Uterus (tissue), 4 donors: ENCODE data around the gene CD9. TPM values are rescaled to one million over a fixed set of nuclear protein-coding genes. Genes with fewer than 3 reads are reported as not detected.

Source experiments
- DNase-seq, 2 donors: peaks; one replicate each; pipeline ENCODE4 v3.0.0-alpha.2; 2019 to 2020
- H3K27ac ChIP-seq, 2 donors: fragments of 200-600 bp; sonication (generic); 1 replicate in 1 of 2; 2 replicates in 1 of 2; pipeline ENCODE4 v1.5.1; 2016 to 2018
- H3K27me3 ChIP-seq, 2 donors: fragments of 200-600 bp; sonication (generic); one replicate each; pipeline ENCODE4 v1.5.1; 2018 to 2019; ENCODE audit warnings: control low read depth in 1 of 2
- H3K36me3 ChIP-seq, 2 donors: fragments of 200-600 bp; sonication (generic); one replicate each; pipeline ENCODE4 v1.5.1; 2019; ENCODE audit warnings: control low read depth in 1 of 2
- H3K4me1 ChIP-seq, 2 donors: fragments of 200-600 bp; sonication (generic); one replicate each; pipeline ENCODE4 v1.5.1; 2018 to 2019; ENCODE audit warnings: control low read depth in 1 of 2
- H3K4me3 ChIP-seq, 2 donors: fragments of 200-600 bp; sonication (generic); 1 replicate in 1 of 2; 2 replicates in 1 of 2; pipeline ENCODE4 v1.5.1; 2018 to 2019; ENCODE audit warnings: mild to moderate bottlenecking in 1 of 2
- H3K9me3 ChIP-seq, 2 donors: fragments of 200-600 bp; sonication (generic); one replicate each; pipeline ENCODE4 v1.5.1; 2019; ENCODE audit warnings: control low read depth in 1 of 2
- POLR2A ChIP-seq, 2 donors: fragments of 450-650 bp; IDR thresholded peaks; one replicate each; pipeline ENCODE4 v1.6.1; 2016; ENCODE audit warnings: antibody characterized with exemption in 2 of 2, mild to moderate bottlenecking in 1 of 2, moderate library complexity in 1 of 2
- intact Hi-C: fragments of 100-400 bp; cut with DNase I; formaldehyde crosslinking; loops from one replicate; pipeline ENCODE4 v1.15.1; 2023; ENCODE audit warnings: low total_unique reads
- total RNA-seq, 4 donors: library from RNA; depleted of rRNA in 3 of 4; stranded (reverse); fragments of >200 nt in 3 of 4; gene quantifications; one replicate each; pipeline versions ENCODE4 v1.1.0 to v1.2.4, GENCODE V29; 2014 to 2023
- TF ChIP-seq, protein P1 (sequence below), 4 experiments: fragments of 200-600 bp in 2 of 4; fragments of 450-650 bp in 2 of 4; sonication (generic) in 2 of 4; IDR thresholded peaks; one replicate each; pipeline ENCODE4 v1.5.1; 2016 to 2019; ENCODE audit warnings: antibody characterized with exemption in 4 of 4, mild to moderate bottlenecking in 2 of 4, moderate library complexity in 1 of 4
- donor health status: DM: yes; HTN: yes; CAD: no.

Gene CD9
- total RNA-seq, 4 donors from 2014 or later, result 161 to 275 (median 207) TPM

DNA sequence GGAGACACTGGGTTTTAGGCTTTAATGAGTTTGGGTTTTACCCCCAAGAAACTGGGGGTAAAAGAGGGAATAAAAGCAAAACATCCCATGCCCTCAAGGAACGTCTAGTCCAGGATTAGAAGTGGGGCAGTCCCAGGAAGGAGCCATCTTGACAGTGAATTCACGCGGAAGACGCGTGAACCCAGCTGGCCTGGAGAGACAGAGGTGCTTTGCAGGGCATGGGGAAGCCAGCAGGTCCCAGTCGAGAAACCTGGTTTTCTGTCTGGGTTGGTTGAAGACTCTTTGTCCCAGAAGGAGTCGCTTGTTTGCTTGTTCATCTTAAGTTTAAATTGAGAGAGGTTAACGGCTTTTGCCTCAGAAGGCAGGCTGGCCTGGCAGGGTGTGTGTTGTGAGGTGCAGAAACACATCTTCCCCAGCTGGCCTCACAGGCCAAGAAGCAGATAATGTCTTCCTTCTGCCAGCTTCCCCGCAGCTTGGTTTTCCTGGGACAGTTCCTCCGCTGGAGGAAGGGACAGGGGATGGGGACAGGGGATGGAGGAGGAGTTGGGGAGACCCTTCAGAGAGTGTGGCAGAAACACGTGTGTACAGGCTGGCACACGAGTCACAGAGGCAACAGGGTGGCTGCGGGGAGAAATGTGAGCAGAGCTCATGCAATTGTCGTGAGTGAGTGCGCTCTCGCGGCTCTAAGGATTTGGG is 18.5 kb upstream of the CD9 start:
- intact Hi-C loops, result loop anchor here (10.0 kb wide), 1 partner anchor 117 kb away; no protein-coding TSS in a partner anchor
- peaks cover 10 to 24% of the 10 kb centered on the region in 2 donors for H3K4me1 ChIP-seq
- H3K4me3 ChIP-seq, result no peak overlapping the region
- no peaks in the 10 kb centered on the region for H3K9me3 ChIP-seq
- H3K36me3 ChIP-seq, result no peaks in the 10 kb centered on the region
- DNase-seq, result no peak
- peak overlapping the region; percentile 84 to 85 for H3K27ac ChIP-seq
- H3K27me3 ChIP-seq, result no peaks in the 10 kb centered on the region
- TF ChIP-seq, protein P1, sequence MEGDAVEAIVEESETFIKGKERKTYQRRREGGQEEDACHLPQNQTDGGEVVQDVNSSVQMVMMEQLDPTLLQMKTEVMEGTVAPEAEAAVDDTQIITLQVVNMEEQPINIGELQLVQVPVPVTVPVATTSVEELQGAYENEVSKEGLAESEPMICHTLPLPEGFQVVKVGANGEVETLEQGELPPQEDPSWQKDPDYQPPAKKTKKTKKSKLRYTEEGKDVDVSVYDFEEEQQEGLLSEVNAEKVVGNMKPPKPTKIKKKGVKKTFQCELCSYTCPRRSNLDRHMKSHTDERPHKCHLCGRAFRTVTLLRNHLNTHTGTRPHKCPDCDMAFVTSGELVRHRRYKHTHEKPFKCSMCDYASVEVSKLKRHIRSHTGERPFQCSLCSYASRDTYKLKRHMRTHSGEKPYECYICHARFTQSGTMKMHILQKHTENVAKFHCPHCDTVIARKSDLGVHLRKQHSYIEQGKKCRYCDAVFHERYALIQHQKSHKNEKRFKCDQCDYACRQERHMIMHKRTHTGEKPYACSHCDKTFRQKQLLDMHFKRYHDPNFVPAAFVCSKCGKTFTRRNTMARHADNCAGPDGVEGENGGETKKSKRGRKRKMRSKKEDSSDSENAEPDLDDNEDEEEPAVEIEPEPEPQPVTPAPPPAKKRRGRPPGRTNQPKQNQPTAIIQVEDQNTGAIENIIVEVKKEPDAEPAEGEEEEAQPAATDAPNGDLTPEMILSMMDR (IDR thresholded peaks at IDR 0.05), result no peak
- no peak for TF ChIP-seq POLR2A (IDR thresholded peaks at IDR 0.05)

DNA sequence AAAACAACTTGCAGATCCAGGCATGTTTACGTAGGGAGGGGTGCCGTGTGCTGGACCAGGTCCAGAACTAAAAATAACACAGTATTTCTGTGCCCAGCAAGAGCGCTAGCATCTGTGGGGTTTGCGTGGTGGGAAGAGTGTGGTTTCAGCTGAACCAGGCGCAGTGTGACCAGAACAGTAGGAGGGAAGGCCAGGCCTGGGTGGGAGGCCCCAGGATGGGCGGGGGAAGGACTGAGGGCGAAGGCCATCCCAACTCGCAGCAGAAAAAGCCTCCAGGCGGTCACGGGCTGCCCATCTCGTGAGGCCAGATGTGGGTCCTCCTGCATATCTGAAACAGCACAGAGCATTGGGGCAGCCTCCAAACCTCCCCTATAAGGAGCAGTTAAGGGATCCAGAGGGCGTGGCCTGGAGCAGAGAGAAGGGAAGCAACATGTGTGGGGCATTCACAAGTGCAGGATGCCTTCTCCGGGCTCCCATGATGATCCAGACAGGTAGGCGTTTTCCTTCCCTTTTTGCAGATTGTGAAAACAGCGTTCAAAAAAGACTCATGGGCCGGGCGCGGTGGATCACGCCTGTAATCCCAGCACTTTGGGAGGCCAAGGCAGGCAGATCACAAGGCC is 17.8 kb upstream of the CD9 start:
- H3K27ac ChIP-seq, result peak overlapping the region; percentile 84 to 85
- H3K4me1 ChIP-seq, result peaks cover 10 to 24% of the 10 kb centered on the region in 2 donors
- peak; percentile 70 to 85 for DNase-seq
- H3K4me3 ChIP-seq, result no peak overlapping the region
- no peaks in the 10 kb centered on the region for H3K9me3 ChIP-seq
- no peaks in the 10 kb centered on the region for H3K36me3 ChIP-seq
- H3K27me3 ChIP-seq, result no peaks in the 10 kb centered on the region
- no peak for TF ChIP-seq POLR2A (IDR thresholded peaks at IDR 0.05)
- TF ChIP-seq, protein P1 (IDR thresholded peaks at IDR 0.05), result no peak
- intact Hi-C loops, result loop anchor here (10.0 kb wide), 1 partner anchor 118 kb away; no protein-coding TSS in a partner anchor

DNA sequence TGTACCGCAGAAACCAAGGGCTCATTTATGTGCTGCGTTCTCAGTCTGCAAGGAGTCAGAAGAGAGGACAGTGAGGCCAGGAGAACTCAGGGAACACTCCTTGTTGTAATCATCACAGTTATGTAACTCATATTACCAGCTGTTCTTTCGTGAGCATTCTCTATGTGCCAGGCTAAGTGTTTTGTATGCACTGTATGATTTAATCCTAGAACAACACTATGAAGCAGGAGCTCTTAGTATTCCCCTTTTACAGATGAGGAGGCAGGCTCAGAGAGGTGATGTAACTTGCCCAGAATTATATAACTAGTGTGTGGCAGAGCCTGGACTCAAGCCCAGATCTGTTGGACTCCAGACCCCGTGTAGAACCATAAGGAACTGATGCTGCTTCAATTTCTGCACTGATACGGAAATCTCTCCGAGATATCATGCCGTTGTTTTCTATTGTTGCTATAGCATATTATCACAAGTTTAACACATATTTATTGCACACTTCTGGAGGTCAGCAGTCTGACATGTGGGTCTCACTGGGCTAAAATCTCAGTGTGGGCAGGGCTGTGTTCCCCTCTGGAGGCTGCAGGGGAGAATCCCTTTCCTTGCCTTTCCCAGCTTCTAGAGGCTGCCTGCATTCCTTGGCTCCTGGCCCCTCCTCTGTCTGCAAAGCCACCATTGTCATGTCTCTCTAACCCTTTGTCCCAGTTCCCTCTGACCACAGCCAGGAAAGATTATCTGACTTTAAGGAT is 16.3 kb upstream of the CD9 start:
- H3K4me3 ChIP-seq, result no peak overlapping the region
- no peaks in the 10 kb centered on the region for H3K36me3 ChIP-seq
- DNase-seq, result no peak
- intact Hi-C loops, result loop anchor here (10.0 kb wide), 1 partner anchor 119 kb away; no protein-coding TSS in a partner anchor
- peak overlapping the region; percentile 84 to 85 for H3K27ac ChIP-seq
- TF ChIP-seq, protein P1 (IDR thresholded peaks at IDR 0.05), result no peak
- no peak for TF ChIP-seq POLR2A (IDR thresholded peaks at IDR 0.05)
- H3K9me3 ChIP-seq, result no peaks in the 10 kb centered on the region
- peaks cover 10 to 24% of the 10 kb centered on the region in 2 donors for H3K4me1 ChIP-seq
- H3K27me3 ChIP-seq, result no peaks in the 10 kb centered on the region

DNA sequence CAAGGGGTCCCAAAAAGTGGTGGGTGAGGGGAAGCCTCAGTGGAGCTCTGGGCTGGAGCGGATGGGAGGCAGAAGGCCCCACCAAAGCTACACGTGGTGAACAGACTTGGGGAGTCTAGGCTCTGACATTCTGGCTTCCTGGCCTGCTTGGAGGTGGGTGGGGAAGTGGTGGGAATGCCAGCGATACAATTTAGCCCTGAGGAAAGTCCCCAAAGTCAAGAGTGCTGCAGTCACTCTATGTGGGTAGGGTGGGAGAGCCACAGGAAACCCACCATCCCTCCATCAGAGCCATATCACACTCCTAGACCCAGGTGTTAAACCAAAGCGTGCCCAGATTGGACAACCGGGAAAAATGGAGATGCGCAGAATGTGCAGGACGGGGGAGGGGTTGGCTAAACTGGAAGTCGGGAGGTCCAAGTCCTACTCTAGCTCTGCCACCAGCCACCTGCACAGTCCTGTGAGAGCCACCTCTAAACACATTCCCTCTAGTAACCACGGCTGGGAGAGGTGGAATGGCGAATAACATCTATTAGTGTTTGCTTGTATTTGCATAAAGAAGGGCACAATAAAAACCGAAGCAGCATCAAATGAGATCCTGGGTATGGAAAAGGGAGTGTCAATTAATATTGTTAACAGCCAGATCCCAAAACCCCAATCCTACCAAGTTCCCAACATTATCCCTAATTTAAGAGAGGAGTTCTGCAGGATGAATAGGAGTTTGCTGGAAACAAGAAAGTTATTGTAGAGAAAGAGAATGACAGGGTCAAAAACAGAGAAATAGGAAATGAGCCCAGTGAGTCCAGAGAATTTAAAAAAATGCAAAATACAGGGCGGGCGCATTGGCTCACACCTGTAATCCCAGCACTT is 14.0 kb upstream of the CD9 start:
- intact Hi-C loops, result loop anchor here (10.0 kb wide), 1 partner anchor 121 kb away; no protein-coding TSS in a partner anchor

More for the DNA sequence above, 14.0 kb upstream of the CD9 start:
- Histone ChIP-seq H3K4me1 (peaks cover 10 to 12% of the 10 kb centered on the region in 2 donors), H3K36me3 (no peaks in the 10 kb centered on the region), H3K9me3 (no peaks in the 10 kb centered on the region), H3K27ac (no peak overlapping the region), H3K27me3 (no peaks in the 10 kb centered on the region), H3K4me3 (no peak overlapping the region)
- TF ChIP-seq, protein P1 (IDR thresholded peaks at IDR 0.05), result no peak
- TF ChIP-seq POLR2A (IDR thresholded peaks at IDR 0.05), result no peak
- peak in 1 of 2 donors; percentile 4 for DNase-seq
